Neural progenitor cell (in vitro differentiated cells): ENCODE results near the gene POLD3.

Experiments used
- CTCF ChIP-seq: fragments of 200-600 bp; sonication (generic); IDR thresholded peaks from 2 replicates; pipeline ENCODE4 v1.5.1; 2017; ENCODE audit warnings: antibody characterized with exemption, mild to moderate bottlenecking
- EZH2 ChIP-seq: fragments of 200-600 bp; sonication (generic); IDR thresholded peaks from 2 replicates; pipeline ENCODE4 v1.6.1; 2017; ENCODE audit warnings: antibody characterized with exemption, mild to moderate bottlenecking, moderate library complexity
- EZH2phosphoT487 ChIP-seq: fragments of 200-600 bp; sonication (generic); IDR thresholded peaks from 2 replicates; pipeline ENCODE4 v1.6.1; 2017; ENCODE audit warnings: antibody characterized with exemption

- TF ChIP-seq CTCF = no peak
- no peak for TF ChIP-seq EZH2
- no peak for TF ChIP-seq EZH2phosphoT487
These were observed 77.8 kb downstream of the POLD3 start for GRCh38 chr11:74670171-74670570.
